HG03045 (cell line): Measurements from ENCODE around the gene CNTN4.

Experiments
- ATAC-seq: cut with Tn5 transposase; IDR thresholded peaks from one replicate; pipeline ENCODE4 v1.9.1; 2021; ENCODE audit warnings: mild to moderate bottlenecking, moderate library complexity; ENCODE audit not compliant: unreplicated experiment

Gene CNTN4

DNA sequence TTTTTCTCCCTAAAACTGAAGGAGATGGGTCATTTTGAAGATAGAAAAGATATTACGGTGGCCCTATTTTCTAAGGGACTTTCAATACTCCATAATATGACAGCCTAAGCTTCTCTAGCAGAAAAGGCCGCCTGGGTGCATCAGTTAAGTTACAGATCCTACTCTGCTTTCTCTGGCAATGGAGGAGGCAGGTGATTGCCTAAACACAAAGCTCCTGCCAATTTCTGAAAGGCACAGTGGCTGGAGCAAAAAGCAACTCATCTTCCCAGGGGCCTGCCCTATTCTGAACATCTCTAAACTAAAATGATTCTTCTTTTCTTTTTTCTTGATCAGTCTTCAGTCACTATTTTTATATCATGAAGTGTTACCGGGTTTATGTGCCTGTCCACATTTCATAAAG, 276.7 kb downstream of the CNTN4 start:
- ATAC-seq, result no peak

DNA sequence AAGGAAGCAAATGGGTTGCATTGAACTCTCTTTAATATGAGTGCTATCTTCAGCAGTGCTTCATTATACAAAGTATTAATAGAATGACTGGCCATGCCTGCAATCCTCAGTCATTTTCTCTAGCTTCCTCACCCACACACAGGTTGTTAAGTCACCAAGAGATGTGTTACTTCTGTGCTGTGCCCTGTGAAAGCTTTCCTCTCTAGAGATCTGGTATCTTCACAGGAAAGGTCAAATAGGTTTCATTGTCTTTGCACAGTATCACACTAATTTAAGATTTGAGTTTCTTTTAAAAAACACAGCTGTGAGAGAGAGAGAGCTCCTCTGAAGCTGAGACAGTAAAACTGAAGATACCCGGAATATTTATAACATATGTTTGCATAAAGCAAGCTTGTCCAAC, 278.6 kb downstream of the CNTN4 start:
- ATAC-seq, result no peak

DNA sequence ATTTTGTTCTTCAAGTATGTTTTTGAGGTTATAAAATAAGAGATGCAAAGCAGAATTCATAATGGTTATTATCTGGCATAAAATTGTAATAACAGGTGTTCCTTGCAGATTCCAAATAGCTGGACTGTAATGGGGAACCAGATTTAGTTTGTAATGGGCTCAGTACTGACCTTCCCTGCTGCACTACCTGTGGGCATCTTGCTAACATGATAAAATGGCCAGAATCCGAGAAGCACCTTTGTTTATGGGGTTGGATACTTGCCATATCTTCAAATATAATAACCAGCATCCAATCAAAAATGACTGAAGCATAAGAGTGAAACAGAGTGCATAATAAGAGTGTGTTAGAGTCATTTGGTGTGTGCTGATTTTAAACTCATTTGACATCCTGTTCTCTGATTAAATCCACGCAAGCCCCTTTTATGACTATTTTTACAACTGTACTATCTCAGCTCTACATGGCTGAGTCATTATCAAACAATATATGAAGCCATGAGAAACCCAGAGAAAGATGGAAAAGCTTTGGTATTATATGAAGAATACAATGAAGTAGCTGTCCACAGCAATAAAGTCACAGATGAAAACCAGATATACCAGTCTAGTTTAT, 292.4 kb downstream of the CNTN4 start:
- ATAC-seq, result no peak

DNA sequence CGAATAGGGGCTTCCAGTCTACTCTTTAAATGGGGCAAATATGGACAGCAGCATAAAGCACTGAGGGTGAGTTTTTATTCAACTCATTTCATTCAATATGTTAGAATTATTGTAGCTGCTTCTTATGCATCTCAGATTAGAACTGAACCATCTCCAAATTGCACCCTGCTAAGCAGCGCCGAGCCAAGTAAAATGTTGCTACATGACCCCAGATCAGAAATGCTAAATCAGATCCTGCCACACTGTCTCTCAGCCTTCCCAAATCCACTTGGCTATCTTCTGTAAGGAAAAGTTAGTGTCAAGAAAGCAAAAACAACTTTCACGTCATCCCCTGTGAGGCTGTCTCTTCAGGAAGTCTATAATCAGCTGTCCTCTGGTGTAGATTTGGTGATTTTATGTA, 293.2 kb downstream of the CNTN4 start:
- ATAC-seq, result no peak

DNA sequence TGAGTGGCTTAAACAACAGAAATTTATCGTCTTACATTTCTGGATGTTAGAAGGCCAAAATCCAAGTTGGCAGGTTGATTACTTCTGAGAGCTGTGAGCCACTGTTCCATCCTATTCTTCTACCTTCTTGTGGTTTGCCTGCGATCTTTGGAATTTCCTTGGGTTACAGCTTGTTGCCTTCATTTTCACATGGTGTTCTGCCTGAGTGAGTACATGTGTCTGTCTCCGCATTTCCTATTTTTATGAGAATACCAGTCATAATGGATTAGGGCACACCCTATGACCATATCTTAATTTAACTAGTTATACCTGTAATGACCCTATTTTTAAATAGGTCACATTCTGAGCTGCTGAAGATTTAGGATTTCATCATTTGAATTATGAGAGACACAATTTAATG, 294.3 kb downstream of the CNTN4 start:
- no peak for ATAC-seq

DNA sequence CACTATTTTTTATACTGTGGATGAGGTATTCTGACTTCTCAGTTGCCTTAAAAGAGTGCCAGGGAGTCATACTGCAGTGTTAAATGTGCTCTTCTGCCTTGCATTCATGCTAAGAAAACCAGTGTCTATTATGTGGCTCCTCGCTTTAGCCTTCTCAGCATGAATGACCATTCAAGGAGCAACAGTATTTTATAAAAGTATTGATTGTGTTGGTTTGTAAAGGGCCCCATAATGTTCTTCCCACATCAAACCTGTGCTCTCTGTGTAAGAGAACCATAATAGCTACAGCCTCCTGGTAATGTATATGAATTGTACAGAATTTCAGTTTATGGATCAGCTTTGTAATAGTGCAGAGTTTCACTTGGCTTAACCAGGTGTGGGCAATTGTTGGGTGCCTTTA, 316.4 kb downstream of the CNTN4 start:
- no peak for ATAC-seq

DNA sequence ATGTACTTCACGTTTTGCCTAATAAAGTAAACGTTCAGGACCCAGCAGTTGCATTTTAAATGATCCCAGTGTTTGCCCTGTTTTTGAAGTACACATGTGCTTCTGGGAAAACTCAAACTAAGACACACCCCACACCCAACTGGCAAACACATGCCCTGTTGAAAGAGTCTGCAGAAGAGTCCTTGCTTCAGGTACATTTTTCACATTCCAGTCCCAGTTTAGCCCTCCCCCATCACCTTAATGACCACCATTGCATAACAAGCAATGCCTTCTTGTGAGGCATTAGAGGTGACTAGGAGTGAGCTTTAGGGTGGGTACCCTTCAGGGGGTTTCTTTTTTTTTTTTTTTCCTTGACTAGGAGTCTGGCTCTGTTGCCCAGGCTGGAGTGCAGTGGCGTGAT, 322.3 kb downstream of the CNTN4 start:
- ATAC-seq, result no peak

DNA sequence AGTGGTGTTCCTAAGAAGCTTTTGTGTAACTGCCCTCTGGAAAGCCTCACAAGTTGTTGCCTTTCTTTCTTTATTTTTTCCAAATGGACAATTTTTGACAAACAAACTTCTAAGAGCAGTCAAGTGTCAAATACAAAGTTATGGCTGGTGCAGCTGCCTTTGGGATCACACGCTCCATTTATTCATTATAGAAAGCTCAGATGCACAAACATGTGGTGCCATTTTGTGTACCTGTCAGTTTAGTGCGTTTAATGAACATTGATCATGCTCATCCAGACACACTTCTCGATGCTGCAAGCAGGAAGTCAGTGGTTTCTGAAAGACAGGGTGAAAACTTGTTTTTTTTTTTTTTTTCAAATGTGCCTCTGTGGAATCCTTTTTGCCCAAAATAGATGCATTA, 324.5 kb downstream of the CNTN4 start:
- no peak for ATAC-seq

DNA sequence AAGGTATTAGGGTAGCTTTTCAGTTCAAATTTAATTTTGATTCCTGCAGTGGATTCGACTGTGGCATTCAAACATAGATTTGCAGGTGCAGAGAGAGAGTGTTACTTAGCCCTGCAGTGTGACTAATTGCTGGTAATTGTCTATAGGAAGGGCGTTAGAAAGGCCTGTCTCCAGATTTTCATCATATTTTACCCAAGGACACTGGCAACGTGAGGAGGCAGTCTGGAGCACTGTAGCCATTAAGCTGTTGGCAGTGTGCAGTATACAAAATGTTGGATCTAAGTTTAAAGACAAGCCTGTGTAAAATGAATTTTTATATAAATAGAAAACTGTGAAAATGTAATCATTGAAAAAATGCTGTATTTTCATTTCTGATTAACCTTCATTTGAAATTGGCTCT, 342.9 kb downstream of the CNTN4 start:
- ATAC-seq, result no peak

DNA sequence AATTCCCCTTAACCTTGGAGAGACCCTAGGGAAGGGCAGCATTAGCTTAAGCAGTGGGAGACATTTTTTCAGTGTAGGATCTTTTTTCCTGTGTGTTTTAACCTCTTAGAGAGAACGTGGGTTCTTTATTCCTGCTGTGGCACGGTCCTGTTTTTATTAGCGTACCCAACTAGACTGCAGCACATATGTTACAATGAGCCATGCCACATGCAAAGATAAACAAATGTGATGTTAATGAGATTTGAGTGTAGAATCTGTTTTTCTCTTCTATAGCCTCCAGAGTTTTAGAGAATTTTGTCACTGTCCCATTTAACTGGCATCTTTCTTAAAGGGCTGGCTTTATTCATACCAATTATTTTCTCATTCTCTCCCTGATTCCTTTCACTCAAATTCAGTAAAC, 347.5 kb downstream of the CNTN4 start:
- ATAC-seq, result no peak

DNA sequence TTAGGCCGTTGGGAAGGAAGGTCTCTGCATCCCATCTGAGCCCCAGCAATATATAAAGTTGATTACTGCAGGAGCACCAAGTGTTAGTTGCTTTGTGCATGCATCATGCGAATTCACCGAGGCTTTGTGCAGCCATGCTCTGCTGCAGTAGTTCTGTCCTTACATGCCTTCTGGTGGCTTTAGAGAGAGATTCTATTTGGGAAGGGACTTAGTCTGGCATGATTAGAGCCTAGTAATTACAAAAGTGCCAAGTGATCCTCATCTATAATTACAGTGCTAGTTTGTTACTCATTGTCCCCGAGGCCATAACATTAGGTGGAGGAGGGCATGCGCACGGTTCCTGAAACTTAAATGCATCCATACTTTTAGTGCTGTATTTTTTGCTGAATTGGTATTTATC, 353.6 kb downstream of the CNTN4 start:
- ATAC-seq, result no peak

DNA sequence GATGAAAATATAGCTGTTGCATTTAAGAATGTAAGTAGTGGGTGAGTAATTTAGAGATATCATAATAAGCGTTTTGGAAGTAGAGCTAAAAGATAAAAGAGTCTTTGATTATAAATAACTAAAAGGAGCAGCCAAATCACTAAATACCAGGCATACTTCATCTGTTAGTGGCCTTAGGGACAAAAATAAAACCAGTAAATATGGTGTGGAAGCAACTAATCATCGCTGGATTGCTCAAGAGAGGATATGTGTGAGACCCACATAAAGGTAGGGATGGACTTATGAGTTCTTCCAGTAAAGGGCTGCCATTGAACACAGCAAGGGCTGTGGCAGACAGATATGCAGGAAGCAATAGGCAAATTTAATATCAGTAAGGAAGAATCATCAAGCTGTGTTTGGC, 356.2 kb downstream of the CNTN4 start:
- ATAC-seq, result no peak

DNA sequence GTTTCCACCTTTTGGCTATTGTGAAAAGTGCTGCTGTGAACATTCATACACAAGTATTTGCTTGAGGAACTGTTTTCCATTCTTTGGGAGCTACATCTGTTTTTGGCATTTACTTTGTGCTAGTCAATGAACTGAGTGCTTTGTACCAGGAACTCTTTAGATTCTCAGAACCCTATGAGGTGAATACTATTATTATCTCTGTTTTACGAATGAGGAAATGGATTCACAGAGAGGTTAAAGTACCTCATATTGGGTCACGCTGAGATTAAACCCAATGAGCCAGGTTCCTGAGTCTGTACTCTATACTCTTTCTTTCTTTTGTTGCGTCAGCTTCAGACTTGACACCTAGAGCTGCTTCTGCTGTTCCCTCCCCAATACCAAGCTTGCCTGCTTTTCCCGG, 358.1 kb downstream of the CNTN4 start:
- no peak for ATAC-seq

DNA sequence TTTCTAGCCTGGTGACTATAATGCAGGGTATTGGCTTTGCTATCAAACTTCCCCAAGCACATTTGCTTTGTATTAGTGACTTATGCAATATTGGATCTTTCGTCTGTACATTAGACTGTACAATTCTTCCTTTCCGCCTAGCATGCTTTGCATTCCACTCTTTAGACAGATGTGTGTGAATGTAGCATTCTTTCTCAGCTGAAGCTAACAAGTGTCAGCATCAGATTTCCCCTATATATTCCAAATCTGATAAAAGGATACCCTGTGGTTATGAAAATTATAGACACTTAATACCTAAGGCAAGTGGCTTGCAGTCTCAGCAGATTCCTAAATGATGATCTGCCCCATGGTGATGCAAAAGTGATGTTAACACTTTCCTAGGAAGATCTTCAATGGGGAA, 360.1 kb downstream of the CNTN4 start:
- no peak for ATAC-seq

DNA sequence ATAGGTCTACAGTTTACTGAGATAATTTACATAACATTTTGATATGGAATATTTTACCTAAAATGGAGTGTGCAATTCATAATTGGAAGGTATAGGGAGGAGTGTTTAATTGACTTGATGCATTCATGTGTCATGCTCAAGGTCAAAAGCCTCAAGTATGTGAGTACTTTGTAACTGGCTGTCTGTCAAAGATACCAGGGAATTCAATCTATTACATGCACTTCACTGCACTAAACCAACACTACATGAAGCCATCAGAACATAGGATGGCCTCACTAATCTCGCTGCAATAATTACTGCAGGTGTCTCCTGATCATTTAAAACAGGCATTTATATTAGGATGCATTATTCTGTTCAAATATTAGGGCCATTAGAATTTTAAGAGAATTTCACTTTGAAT, 367.2 kb downstream of the CNTN4 start:
- ATAC-seq, result no peak

DNA sequence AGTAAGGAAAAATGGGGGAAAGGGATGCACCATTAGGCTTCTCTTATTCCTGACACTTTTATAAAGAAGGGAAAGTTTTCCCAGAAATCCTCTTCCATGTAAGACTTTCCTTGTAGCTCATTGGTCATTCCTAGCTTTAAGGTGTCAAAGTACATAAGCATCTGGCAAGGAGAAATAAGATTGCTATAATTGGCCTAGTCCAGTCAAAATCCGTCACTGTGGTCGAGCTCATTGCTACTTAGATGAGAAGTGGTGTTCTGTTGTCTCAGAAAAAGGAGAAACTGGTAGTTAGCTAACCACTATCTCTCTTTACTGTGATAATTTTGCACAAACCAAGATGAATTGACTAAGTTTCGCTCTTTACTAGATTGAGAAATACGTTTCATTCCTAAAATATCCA, 370.1 kb downstream of the CNTN4 start:
- no peak for ATAC-seq

DNA sequence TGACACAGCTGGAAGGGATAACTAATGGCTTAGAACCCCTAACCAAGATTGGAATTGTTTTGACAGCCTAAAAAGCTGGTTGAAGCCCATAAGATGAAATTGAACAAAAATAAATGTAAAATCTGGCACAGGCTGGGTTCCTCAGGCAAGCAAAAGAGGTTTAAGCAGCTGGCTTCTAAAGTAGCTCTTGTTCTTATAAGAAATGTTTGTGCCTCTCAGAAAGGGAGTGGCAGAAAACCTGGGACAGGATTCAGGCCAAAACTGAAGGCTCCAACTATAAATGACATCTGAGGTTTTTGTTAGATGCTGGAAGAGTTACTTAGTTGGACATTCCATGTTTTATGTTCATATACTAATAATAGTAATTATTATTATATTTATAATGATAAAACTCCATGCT, 378.3 kb downstream of the CNTN4 start:
- no peak for ATAC-seq

DNA sequence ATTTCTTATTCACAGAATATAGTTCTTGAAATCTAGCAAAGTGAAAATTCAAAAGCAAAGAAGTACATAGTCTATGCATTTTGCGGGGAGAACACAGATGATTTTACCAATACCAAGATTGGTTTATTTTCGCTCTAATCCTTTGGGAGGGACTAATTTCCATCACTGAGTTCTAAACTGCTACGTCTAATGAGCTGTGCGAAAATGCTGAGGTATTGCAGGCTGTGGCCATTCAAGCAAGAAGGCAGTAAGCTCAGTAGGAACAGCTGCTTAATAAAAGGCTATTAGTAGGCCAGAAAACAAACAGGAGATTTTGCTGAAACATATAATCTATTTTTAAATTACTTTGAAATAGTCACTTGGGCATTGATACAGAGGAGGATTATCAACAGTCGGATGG, 379.0 kb downstream of the CNTN4 start:
- no peak for ATAC-seq

DNA sequence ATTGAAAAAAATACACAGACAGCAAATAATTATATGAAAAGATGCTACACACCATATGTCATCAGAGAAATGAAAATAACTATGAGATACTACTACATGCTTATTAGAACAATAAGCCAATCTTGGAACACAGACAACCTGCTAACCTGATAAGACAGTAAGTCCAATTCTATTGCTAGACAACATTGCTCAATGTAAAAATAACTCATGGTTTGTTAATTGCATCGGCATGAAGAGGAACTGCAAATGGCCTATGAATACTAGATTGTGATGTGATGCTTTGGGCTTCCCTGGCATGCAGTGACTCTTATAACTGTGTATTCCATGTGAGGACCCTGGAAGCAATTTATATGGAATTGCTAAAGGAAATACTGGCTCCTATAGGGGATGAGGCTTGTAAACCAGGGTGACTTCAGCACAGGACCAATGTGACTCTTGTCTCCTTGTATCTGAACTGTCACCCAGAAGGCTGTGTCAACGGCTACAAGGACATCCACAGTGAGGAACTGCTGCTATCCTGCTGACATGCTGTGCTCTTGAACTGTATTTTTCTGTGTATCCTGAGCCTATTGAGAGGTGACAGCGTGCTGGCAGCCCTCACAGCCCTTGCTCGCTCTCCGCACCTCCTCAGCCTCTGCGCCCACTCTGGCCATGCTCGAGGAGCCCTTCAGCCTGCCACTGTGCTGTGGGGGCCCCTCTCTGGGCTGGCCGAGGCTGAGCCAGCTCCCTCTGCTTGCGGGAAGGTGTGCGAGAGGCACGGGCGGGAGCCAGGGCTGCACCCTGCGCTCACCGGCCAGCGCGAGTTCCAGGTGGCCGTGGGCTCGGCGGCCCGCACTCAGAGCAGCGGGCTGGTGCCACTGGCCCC, 385.7 kb downstream of the CNTN4 start:
- no peak for ATAC-seq

DNA sequence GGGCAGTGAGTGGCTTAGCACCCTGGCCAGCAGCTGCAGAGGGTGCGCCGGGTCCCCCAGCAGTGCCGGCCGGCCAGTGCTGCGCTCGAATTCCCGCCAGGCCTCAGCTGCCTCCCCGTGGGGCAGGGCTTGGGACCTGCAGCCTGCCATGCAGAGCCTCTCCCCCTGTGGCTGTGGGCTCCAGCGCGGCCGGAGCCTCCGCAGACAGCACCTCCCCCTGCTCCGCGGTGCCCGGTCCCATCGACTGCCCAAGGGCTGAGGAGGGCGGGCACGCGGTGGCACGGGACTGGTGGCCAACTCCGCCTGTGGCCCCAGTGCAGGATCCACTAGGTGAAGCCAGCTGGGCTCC, 386.3 kb downstream of the CNTN4 start:
- ATAC-seq, result no peak

DNA sequence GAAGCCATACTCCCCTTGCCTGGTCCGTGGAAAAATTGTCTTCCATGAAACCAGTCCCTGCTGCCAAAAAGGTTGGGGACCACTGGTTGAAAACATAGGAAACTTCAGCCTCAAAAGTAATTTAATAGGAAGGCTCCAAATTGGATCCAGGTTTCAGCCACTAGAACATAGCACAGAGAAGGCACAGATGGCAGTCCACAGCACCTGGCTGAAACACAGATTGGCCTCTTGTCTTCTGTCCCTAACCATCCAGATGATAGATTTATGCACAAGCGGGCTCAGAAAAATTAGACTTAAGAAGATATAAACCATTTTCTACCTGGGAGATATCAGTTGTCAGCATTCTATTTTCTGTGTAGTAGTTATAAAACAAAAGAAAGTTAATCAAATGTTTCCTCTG, 397.1 kb downstream of the CNTN4 start:
- no peak for ATAC-seq

DNA sequence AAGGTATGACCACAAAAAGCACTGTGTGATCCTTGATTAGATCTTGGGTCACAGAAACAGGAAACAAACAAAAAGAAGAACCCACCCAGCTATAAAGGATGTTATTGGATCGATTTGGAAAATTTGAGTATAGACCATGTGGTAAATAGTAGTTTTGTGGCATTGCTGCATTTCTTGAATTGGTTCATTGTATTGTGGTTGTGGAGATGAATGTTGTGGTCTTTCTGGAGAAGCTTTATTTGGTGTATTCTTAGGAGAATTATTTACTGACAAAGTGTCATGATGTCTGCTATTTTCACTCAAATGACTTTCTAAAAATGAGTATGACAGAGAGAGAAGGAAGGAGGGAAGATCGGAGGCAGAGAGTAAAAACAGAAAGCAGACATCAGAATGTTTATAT, 406.2 kb downstream of the CNTN4 start:
- ATAC-seq, result no peak

DNA sequence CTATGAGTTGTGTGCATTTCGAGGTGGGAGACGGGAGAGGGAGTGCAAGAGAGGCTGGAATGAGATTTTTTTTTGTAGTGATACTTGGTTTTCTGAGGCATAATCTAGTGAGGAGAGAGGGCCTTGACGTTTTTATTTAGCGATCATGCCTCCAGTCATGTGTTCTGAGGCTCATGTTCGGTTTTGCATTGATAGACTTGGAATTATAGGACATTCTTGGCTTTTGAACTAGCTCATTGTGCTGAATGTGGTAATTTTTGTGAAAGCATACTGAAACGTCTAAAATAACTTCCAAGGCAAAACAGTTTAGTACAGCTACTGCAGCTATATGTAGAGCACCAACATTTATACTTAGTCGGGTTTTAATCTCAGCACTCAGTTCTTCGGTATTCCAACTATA, 408.1 kb downstream of the CNTN4 start:
- no peak for ATAC-seq
